NAMALWA (cell line): ENCODE data around the gene USF3.
A peak's percentile ranks its signal among the peaks of the same experiment; 100 is the strongest.

Source experiments
- DNase-seq: peaks from one replicate; pipeline ENCODE4 v3.0.0-alpha.2; 2015; ENCODE audit warnings: low spot score

Gene USF3

DNA sequence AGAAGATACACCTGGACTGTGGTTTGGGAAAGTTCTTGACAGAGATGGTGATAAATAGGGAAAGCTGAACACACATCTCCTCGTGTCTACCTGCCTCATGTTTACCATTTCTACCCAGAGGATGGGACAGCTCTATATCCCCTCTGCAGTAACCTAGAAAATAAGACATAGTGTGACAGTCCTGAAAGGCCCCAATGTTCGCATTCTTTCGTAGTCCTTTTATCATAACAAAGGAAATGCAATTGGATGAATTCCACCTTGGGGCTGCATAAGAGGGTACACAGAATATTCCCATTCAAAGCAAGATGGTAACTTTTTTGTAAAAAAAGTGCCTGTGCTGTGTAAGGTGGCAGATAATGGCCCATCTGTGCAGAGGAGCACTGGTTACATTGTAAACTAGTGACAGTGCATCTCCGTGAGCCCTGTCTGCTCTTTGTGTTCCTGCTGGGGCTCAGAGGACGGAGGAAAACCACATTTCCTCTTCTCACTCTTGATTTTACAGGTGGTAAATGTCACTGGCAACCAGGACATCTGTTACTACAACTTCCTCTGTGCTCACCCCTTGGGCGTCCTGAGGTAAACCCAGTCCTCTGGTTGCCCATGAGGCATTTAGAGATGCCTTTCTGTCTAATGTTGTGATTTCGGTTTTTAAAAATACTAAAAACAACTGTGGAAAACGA lies 89.8 kb downstream of the USF3 start:
- DNase-seq = peak; percentile 61

DNA sequence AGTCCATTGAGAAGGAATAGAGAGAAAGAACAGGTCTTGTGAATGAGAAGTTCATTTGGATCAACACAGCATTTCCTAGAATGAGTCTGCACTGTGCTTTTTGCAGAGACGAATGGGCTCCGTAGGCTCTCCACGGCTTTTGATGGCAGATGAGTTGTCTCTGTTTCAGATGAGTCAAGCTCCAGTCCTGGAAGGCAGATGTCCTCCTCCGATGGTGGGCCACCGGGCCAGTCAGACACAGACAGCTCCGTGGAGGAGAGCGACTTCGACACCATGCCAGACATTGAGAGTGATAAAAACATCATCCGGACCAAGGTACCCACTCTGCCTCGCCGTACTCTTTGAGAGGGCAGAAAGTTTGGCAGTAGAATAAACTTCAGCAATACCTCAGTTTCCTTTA lies 93.6 kb downstream of the USF3 start:
- DNase-seq = no peak

DNA sequence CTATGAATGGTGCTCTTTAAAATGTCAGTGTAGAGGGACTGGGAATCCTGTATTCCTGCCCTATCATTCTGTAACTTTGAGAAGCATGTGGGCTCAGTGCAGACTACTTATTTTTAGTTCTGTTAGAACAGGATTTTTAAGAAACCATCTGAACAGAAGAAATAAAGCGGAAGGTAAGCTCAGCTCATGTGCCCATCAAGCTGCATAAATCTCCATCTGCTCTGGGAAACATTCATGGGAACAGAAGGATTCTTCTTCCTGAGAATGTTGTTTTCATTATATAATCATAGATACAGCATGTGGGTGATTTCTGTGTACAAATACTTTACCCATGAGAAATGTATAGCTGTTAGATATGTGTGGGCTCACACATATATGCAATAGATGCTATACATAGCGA lies 94.2 kb downstream of the USF3 start:
- no peak for DNase-seq

DNA sequence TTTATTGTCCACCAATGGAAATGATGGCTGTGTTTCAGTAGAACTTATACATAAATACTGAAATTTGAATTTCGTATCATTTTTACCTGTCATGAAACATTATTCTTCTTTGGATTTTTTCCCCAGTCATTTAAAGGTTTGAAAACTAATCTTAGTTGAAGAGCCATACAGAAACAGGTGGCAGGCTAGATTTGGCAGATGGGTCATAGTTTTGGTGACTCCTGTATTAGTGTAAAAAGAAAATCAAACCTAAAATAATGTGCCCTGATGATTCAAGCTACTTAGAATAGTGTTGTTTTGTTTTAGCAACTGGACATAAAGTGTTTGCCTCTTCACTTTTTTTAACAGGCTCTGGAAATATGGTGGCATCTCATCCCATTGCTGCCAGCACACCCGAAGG lies 95.2 kb downstream of the USF3 start:
- no peak for DNase-seq

DNA sequence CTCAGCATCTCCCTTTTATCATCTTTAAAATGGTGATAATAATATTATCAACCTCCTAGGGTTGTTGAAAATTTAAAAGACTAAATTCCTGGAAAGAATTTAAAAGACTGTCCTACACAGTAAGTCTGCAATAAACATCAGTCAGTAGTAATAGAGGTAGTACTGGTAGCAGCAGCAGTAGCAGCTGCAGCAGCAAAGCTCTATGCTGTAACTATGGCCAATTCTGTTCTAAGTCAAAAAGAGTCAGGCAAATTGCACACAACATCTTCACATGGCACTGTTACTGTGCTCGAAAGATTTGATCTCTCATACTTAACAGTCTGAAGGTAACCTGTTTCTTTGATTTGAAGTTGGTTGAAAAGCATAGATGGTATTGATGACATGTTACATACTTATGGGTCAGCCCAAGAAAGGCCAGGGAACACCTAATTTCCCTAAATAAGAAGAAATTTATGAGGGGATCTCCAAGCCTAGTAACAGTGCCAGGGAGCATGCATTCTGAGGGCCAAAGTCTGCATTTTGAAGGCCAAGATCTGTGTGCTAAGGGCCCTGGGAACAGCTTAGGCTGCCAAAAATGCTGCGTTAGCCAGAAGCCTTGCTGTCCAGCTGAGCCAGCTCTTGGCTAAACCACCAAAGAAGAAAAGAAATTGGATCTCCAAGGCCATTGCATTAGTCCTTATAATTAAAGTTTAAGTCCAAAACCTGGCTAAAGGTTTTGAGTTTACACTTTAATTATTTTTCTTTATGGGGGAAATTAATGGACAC lies 95.8 kb downstream of the USF3 start:
- DNase-seq = no peak
